Measurements from ENCODE around the gene CACNA2D2. TPM values are rescaled to one million over a fixed set of nuclear protein-coding genes. Genes with fewer than 3 reads are reported as not detected.

CACNA2D2 gene
- total RNA-seq, 1 experiment from 2014 or later = 22.0 TPM

GRCh38 chr3:50314816-50315215 lies 188.6 kb downstream of the CACNA2D2 start:
- peaks cover 10% of the 10 kb centered on the region for H3K4me1 Mint-ChIP-seq
- H3K36me3 Mint-ChIP-seq = peaks cover 47% of the 10 kb centered on the region
- peaks cover 3% of the 10 kb centered on the region; the same call in 1 of the 2 replicates for H3K27me3 Mint-ChIP-seq (ENCODE audit: low read depth)
- no peak overlapping the region for H3K4me3 Mint-ChIP-seq
- no peak overlapping the region for H3K27ac Mint-ChIP-seq
- DNase-seq (ENCODE audit: low spot score) (no peak), ATAC-seq (no peak)
- POLR2A ChIA-PET = interaction anchor here (1.0 kb wide), 1 partner anchor 23 kb away, joined by 3 read pairs; no protein-coding TSS in a partner anchor
- CTCF ChIA-PET = interaction anchor here (1.0 to 1.4 kb wide), 4 partner anchors 12 to 22 kb away, joined by 3 to 6 read pairs (median 4); partner anchors contain the start of genes HYAL1, HYAL3 and NAA80
- peaks cover 8% of the 10 kb centered on the region for H3K9me3 Mint-ChIP-seq
- no peak for TF ChIP-seq ZNF263 (CRISPR knock-in tag; IDR thresholded peaks at IDR 0.05; ENCODE audit: low read depth)
- no peak for TF ChIP-seq ZBTB21 (CRISPR knock-in tag; IDR thresholded peaks at IDR 0.05; ENCODE audit: borderline replicate concordance)
- TF ChIP-seq ZNF219 (CRISPR knock-in tag; IDR thresholded peaks at IDR 0.05; ENCODE audit: borderline replicate concordance) = no peak
- no peak for TF ChIP-seq ZNF416 (CRISPR knock-in tag; IDR thresholded peaks at IDR 0.05)
- no peak for TF ChIP-seq ZNF232 (CRISPR knock-in tag; IDR thresholded peaks at IDR 0.05)
- TF ChIP-seq, protein P1, sequence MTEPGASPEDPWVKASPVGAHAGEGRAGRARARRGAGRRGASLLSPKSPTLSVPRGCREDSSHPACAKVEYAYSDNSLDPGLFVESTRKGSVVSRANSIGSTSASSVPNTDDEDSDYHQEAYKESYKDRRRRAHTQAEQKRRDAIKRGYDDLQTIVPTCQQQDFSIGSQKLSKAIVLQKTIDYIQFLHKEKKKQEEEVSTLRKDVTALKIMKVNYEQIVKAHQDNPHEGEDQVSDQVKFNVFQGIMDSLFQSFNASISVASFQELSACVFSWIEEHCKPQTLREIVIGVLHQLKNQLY (CRISPR knock-in tag; IDR thresholded peaks at IDR 0.05) = no peak
- TF ChIP-seq ELF4 (CRISPR knock-in tag; IDR thresholded peaks at IDR 0.05; ENCODE audit: low read depth) = no peak
- TF ChIP-seq AR (CRISPR knock-in tag; IDR thresholded peaks at IDR 0.05) = no peak

- Mint-ChIP-seq H3K27ac (peak overlapping the region; percentile 45; the same call in 1 of the 2 replicates), H3K27me3 (ENCODE audit: low read depth) (peaks cover 6% of the 10 kb centered on the region; the same call in 1 of the 2 replicates), H3K9me3 (peaks cover 13% of the 10 kb centered on the region), H3K4me1 (peaks cover 5% of the 10 kb centered on the region; the same call in 1 of the 2 replicates), H3K36me3 (peaks cover 47% of the 10 kb centered on the region), H3K4me3 (no peak overlapping the region)
- CTCF ChIA-PET = no interaction called here
- DNase-seq (ENCODE audit: low spot score) (no peak), ATAC-seq (no peak)
- POLR2A ChIA-PET = interaction anchor here (0.6 kb wide), 1 partner anchor 22 kb away, joined by 3 read pairs; the partner anchor contains the start of gene IFRD2
- no peak for TF ChIP-seq ETV6 (CRISPR knock-in tag; IDR thresholded peaks at IDR 0.05)
- no peak for TF ChIP-seq ZNF425 (CRISPR knock-in tag; conservative IDR thresholded peaks at IDR 0.05)
- no peak for TF ChIP-seq ZMAT4 (CRISPR knock-in tag; IDR thresholded peaks at IDR 0.05)
- TF ChIP-seq SP1 (CRISPR knock-in tag; conservative IDR thresholded peaks at IDR 0.05) = no peak
- no peak for TF ChIP-seq ZNF416 (CRISPR knock-in tag; IDR thresholded peaks at IDR 0.05)
- TF ChIP-seq PREB (CRISPR knock-in tag; IDR thresholded peaks at IDR 0.05; ENCODE audit: borderline replicate concordance) = no peak
- no peak for TF ChIP-seq SOX15 (CRISPR knock-in tag; IDR thresholded peaks at IDR 0.05)
- no peak for TF ChIP-seq NR3C1 (CRISPR knock-in tag; conservative IDR thresholded peaks at IDR 0.05; ENCODE audit: low read depth)
- TF ChIP-seq, protein P2, sequence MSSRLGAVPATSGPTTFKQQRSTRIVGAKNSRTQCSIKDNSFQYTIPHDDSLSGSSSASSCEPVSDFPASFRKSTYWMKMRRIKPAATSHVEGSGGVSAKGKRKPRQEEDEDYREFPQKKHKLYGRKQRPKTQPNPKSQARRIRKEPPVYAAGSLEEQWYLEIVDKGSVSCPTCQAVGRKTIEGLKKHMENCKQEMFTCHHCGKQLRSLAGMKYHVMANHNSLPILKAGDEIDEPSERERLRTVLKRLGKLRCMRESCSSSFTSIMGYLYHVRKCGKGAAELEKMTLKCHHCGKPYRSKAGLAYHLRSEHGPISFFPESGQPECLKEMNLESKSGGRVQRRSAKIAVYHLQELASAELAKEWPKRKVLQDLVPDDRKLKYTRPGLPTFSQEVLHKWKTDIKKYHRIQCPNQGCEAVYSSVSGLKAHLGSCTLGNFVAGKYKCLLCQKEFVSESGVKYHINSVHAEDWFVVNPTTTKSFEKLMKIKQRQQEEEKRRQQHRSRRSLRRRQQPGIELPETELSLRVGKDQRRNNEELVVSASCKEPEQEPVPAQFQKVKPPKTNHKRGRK (CRISPR knock-in tag; IDR thresholded peaks at IDR 0.05; ENCODE audit: borderline replicate concordance) = no peak
- TF ChIP-seq MXD4 (CRISPR knock-in tag; IDR thresholded peaks at IDR 0.05; ENCODE audit: borderline replicate concordance) = no peak
- no peak for TF ChIP-seq ATF2 (CRISPR knock-in tag; IDR thresholded peaks at IDR 0.05; ENCODE audit: borderline replicate concordance, low read depth)
- no peak for TF ChIP-seq ESRRA (CRISPR knock-in tag; IDR thresholded peaks at IDR 0.05; ENCODE audit: borderline replicate concordance)
- no peak for TF ChIP-seq OVOL2 (CRISPR knock-in tag; IDR thresholded peaks at IDR 0.05; ENCODE audit: borderline replicate concordance)
- TF ChIP-seq GRHL2 (CRISPR knock-in tag; IDR thresholded peaks at IDR 0.05; ENCODE audit: insufficient replicate concordance, severe bottlenecking) = no peak
- TF ChIP-seq, protein P3, sequence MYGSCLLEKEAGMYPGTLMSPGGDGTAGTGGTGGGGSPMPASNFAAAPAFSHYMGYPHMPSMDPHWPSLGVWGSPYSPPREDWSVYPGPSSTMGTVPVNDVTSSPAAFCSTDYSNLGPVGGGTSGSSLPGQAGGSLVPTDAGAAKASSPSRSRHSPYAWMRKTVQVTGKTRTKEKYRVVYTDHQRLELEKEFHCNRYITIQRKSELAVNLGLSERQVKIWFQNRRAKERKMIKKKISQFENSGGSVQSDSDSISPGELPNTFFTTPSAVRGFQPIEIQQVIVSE (CRISPR knock-in tag; IDR thresholded peaks at IDR 0.05; ENCODE audit: borderline replicate concordance) = no peak
These were observed 189.1 kb downstream of the CACNA2D2 start for GRCh38 chr3:50314342-50314741.
